HepG2 (cell line): Measurements from ENCODE around the gene SLC22A5. TPM values are rescaled to one million over a fixed set of nuclear protein-coding genes. Genes with fewer than 3 reads are reported as not detected.

Experiments
- AHR ChIP-seq: IDR thresholded peaks from 2 replicates; pipeline ENCODE4 v1.6.1; 2018; ENCODE audit warnings: missing genetic modification reagents, missing compliant biosample characterization
- HDAC2 ChIP-seq: sonication (generic); formaldehyde crosslinking; IDR thresholded peaks from 2 replicates; pipeline ENCODE4 v1.4.0; 2020; ENCODE audit warnings: missing genetic modification reagents
- HNF1B ChIP-seq: sonication (generic); formaldehyde crosslinking; IDR thresholded peaks from 2 replicates; pipeline ENCODE4 v1.5.1; 2020; ENCODE audit warnings: mild to moderate bottlenecking, moderate library complexity, missing genetic modification reagents
- IRF2 ChIP-seq: IDR thresholded peaks from 2 replicates; pipeline ENCODE4 v1.6.1; 2018; ENCODE audit warnings: missing genetic modification reagents, missing compliant biosample characterization
- ISX ChIP-seq: sonication (generic); formaldehyde crosslinking; conservative IDR thresholded peaks from 2 replicates; pipeline ENCODE4 v1.5.0; 2020; ENCODE audit warnings: missing genetic modification reagents
- KLF13 ChIP-seq: sonication (generic); formaldehyde crosslinking; IDR thresholded peaks from 2 replicates; pipeline ENCODE4 v1.4.0; 2020; ENCODE audit warnings: mild to moderate bottlenecking, missing genetic modification reagents
- POGK ChIP-seq: sonication (generic); formaldehyde crosslinking; conservative IDR thresholded peaks from 2 replicates; pipeline ENCODE4 v1.8.0; 2022; ENCODE audit warnings: mild to moderate bottlenecking, moderate library complexity, missing genetic modification reagents
- RAD21 ChIP-seq: fragments of 450-650 bp; formaldehyde crosslinking; IDR thresholded peaks from 2 replicates; pipeline ENCODE4 v1.5.0; 2020; ENCODE audit warnings: mild to moderate bottlenecking
- SMAD9 ChIP-seq: sonication (generic); formaldehyde crosslinking; IDR thresholded peaks from 2 replicates; pipeline ENCODE4 v1.5.1; 2020; ENCODE audit warnings: mild to moderate bottlenecking, missing genetic modification reagents
- SMARCE1 ChIP-seq: fragments of 450-650 bp; IDR thresholded peaks from 2 replicates; pipeline ENCODE4 v1.6.1; 2017; ENCODE audit warnings: borderline replicate concordance
- SP2 ChIP-seq: sonication (generic); formaldehyde crosslinking; IDR thresholded peaks from 2 replicates; pipeline ENCODE4 v1.5.1; 2020; ENCODE audit warnings: mild to moderate bottlenecking, missing genetic modification reagents
- ZFP90 ChIP-seq: sonication (generic); formaldehyde crosslinking; IDR thresholded peaks from 2 replicates; pipeline ENCODE4 v1.8.0; 2022; ENCODE audit warnings: missing genetic modification reagents, mild to moderate bottlenecking, inconsistent platforms, borderline replicate concordance
- ZNF30 ChIP-seq: sonication (generic); formaldehyde crosslinking; IDR thresholded peaks from 2 replicates; pipeline ENCODE4 v1.5.0; 2020; ENCODE audit warnings: mild to moderate bottlenecking, missing genetic modification reagents
- ZNF33A ChIP-seq: sonication (generic); formaldehyde crosslinking; IDR thresholded peaks from 2 replicates; pipeline ENCODE4 v1.5.1; 2020; ENCODE audit warnings: missing genetic modification reagents, mild to moderate bottlenecking, moderate library complexity, borderline replicate concordance
- ZNF354B ChIP-seq: sonication (generic); formaldehyde crosslinking; IDR thresholded peaks from 2 replicates; pipeline ENCODE4 v1.8.0; 2022; ENCODE audit warnings: mild to moderate bottlenecking, missing genetic modification reagents
- ZNF687 ChIP-seq: sonication (generic); formaldehyde crosslinking; IDR thresholded peaks from 2 replicates; pipeline ENCODE4 v1.5.1; 2020; ENCODE audit warnings: mild to moderate bottlenecking, missing genetic modification reagents, moderate library complexity
- ZNF782 ChIP-seq: sonication (generic); formaldehyde crosslinking; IDR thresholded peaks from 2 replicates; pipeline ENCODE4 v1.4.0; 2020; ENCODE audit warnings: missing genetic modification reagents, mild to moderate bottlenecking, borderline replicate concordance
- ZSCAN29 ChIP-seq: sonication (generic); formaldehyde crosslinking; conservative IDR thresholded peaks from 2 replicates; pipeline ENCODE4 v1.4.0; 2020; ENCODE audit warnings: mild to moderate bottlenecking, missing genetic modification reagents
- polyA plus RNA-seq, 8 experiments: library from polyadenylated mRNA; depleted of rRNA in 3 of 8; stranded (reverse) in 7 of 8; unstranded in 1 of 8; fragments of >200 nt; fragmentation: Illumina TruSeq in 4 of 8; extraction: Trizol in 4 of 8; gene quantifications; 2 replicates each; pipeline versions ENCODE4 v1.2.1 to v1.2.3, GENCODE V29; 2011 to 2016; ENCODE audit warnings: low read depth in 4 of 8, missing spikeins in 1 of 8, mixed read lengths in 1 of 8; ENCODE audit not compliant: insufficient read depth in 1 of 8
- total RNA-seq, 5 experiments: library from RNA; depleted of rRNA; stranded (reverse); fragments of >200 nt; fragmentation: Illumina TruSeq; extraction: Trizol; gene quantifications; 2 replicates each; pipeline ENCODE4 v1.2.3, GENCODE V29; 2016; ENCODE audit warnings: low read depth in 1 of 5
- TF ChIP-seq, protein P1 (sequence below): sonication (generic); formaldehyde crosslinking; IDR thresholded peaks from 2 replicates; pipeline ENCODE4 v1.5.1; 2020; ENCODE audit warnings: missing genetic modification reagents, mild to moderate bottlenecking, borderline replicate concordance

Gene SLC22A5
- total and polyA plus RNA-seq, 2 of the 13 experiments (the other 11 are each of a cell fraction or from before 2014, with no cell fraction given) = 7.1 to 15.1 TPM

- TF ChIP-seq ISX = no peak
- TF ChIP-seq POGK (CRISPR knock-in tag) = no peak
- no peak for TF ChIP-seq KLF13 (CRISPR knock-in tag)
- TF ChIP-seq SMARCE1 = no peak
- peak; percentile 89 for TF ChIP-seq RAD21 (CRISPR knock-in tag)
- no peak for TF ChIP-seq ZSCAN29 (CRISPR knock-in tag)
- peak; percentile 56 for TF ChIP-seq ZNF687 (CRISPR knock-in tag)
- TF ChIP-seq ZNF33A (CRISPR knock-in tag) = no peak
- TF ChIP-seq ZNF30 (CRISPR knock-in tag) = no peak
- no peak for TF ChIP-seq AHR (CRISPR knock-in tag)
- TF ChIP-seq ZNF354B (CRISPR knock-in tag) = no peak
- no peak for TF ChIP-seq HDAC2 (CRISPR knock-in tag)
- no peak for TF ChIP-seq ZNF782 (CRISPR knock-in tag)
- 0 out of 2 replicates have a peak, but pooled peaks have one; percentile 28 for TF ChIP-seq IRF2 (CRISPR knock-in tag)
- no peak for TF ChIP-seq ZFP90 (CRISPR knock-in tag)
- TF ChIP-seq, protein P1, sequence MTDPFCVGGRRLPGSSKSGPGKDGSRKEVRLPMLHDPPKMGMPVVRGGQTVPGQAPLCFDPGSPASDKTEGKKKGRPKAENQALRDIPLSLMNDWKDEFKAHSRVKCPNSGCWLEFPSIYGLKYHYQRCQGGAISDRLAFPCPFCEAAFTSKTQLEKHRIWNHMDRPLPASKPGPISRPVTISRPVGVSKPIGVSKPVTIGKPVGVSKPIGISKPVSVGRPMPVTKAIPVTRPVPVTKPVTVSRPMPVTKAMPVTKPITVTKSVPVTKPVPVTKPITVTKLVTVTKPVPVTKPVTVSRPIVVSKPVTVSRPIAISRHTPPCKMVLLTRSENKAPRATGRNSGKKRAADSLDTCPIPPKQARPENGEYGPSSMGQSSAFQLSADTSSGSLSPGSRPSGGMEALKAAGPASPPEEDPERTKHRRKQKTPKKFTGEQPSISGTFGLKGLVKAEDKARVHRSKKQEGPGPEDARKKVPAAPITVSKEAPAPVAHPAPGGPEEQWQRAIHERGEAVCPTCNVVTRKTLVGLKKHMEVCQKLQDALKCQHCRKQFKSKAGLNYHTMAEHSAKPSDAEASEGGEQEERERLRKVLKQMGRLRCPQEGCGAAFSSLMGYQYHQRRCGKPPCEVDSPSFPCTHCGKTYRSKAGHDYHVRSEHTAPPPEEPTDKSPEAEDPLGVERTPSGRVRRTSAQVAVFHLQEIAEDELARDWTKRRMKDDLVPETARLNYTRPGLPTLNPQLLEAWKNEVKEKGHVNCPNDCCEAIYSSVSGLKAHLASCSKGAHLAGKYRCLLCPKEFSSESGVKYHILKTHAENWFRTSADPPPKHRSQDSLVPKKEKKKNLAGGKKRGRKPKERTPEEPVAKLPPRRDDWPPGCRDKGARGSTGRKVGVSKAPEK = no peak
- peak; percentile 68; the same call in 1 of the 2 replicates for TF ChIP-seq HNF1B
- TF ChIP-seq SMAD9 (CRISPR knock-in tag) = no peak
- no peak for TF ChIP-seq SP2 (CRISPR knock-in tag)
Observed at GRCh38 chr5:132419502-132420468, 50.3 kb downstream of the SLC22A5 start (continued).
